A549 (cell line): ENCODE results near the gene CASP10.

ENCODE experiments used
- CBX8 ChIP-seq: fragments of 200-600 bp; sonication (generic); IDR thresholded peaks from 2 replicates; pipeline ENCODE4 v1.6.1; 2016
- CEBPB ChIP-seq, 2 experiments: fragments of >200 bp in 1 of 2; sonication (Bioruptor Twin) in 1 of 2; formaldehyde crosslinking in 1 of 2; IDR thresholded peaks; 2 replicates each; pipeline ENCODE4 v1.6.1; 2012 to 2016
- CHD2 ChIP-seq: fragments of 150-350 bp; IDR thresholded peaks from 2 replicates; pipeline ENCODE4 v1.6.1; 2014; ENCODE audit warnings: low read length; ENCODE audit not compliant: partially characterized antibody
- EP300 ChIP-seq, 2 experiments: fragments of >200 bp; sonication (Bioruptor Twin); formaldehyde crosslinking; IDR thresholded peaks; 2 replicates in 1 of 2; 3 replicates in 1 of 2; pipeline ENCODE4 v1.6.1; 2016 to 2017
- HOXA7 ChIP-seq: fragments of 250-450 bp; sonication (Bioruptor Pico); IDR thresholded peaks from 2 replicates; pipeline ENCODE4 v1.5.0; 2020; ENCODE audit warnings: mild to moderate bottlenecking, moderate library complexity
- NFE2L2 ChIP-seq: fragments of 150-350 bp; conservative IDR thresholded peaks from 2 replicates; pipeline ENCODE4 v1.6.1; 2014; ENCODE audit warnings: low read length
- RAD21 ChIP-seq, 2 experiments: fragments of >200 bp in 1 of 2; sonication (Bioruptor Twin) in 1 of 2; formaldehyde crosslinking in 1 of 2; IDR thresholded peaks in 1 of 2; conservative IDR thresholded peaks in 1 of 2; 2 replicates in 1 of 2; 3 replicates in 1 of 2; pipeline ENCODE4 v1.6.1; 2012 to 2018; ENCODE audit warnings: inconsistent platforms in 1 of 2
- TF ChIP-seq, protein P1 (sequence below): fragments of >200 bp; sonication (Bioruptor Twin); formaldehyde crosslinking; IDR thresholded peaks from 3 replicates; pipeline ENCODE4 v1.5.1; 2016
- TF ChIP-seq, protein P2 (sequence below): IDR thresholded peaks from 2 replicates; pipeline ENCODE4 v1.6.1; 2012; ENCODE audit warnings: low read depth, borderline replicate concordance
- TF ChIP-seq, protein P3 (sequence below): fragments of 450-650 bp; IDR thresholded peaks from 2 replicates; pipeline ENCODE4 v1.6.1; 2014; ENCODE audit warnings: antibody characterized with exemption

DNA sequence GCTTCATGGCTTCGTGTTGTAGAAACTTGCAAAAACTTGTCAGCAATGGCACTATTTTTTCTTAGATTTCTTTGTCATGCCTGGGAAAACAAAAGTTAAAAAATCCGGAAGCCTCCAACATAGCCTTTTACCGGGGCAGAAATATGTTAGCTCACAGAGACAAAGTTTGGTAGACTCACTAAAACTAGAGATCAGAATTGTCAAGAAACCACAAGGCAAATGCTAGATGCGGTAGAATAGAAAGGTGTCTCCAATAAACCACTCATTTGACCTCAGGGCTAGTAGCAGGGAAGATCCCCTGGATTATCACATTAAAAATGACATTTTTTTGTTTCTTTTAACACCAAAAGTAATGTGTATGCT, 405 bp downstream of the CASP10 start:
- TF ChIP-seq CHD2 (no peak), CBX8 (no peak), HOXA7 (CRISPR knock-in tag) (no peak), EP300 (IDR thresholded peaks at IDR 0.05) (no peak), CEBPB (IDR thresholded peaks at IDR 0.05) (no peak), RAD21 (conservative IDR thresholded peaks at IDR 0.05 in 1 of 2, IDR thresholded peaks at IDR 0.05 in 1 of 2) (no peak), NFE2L2 (no peak)
- TF ChIP-seq, protein P1, sequence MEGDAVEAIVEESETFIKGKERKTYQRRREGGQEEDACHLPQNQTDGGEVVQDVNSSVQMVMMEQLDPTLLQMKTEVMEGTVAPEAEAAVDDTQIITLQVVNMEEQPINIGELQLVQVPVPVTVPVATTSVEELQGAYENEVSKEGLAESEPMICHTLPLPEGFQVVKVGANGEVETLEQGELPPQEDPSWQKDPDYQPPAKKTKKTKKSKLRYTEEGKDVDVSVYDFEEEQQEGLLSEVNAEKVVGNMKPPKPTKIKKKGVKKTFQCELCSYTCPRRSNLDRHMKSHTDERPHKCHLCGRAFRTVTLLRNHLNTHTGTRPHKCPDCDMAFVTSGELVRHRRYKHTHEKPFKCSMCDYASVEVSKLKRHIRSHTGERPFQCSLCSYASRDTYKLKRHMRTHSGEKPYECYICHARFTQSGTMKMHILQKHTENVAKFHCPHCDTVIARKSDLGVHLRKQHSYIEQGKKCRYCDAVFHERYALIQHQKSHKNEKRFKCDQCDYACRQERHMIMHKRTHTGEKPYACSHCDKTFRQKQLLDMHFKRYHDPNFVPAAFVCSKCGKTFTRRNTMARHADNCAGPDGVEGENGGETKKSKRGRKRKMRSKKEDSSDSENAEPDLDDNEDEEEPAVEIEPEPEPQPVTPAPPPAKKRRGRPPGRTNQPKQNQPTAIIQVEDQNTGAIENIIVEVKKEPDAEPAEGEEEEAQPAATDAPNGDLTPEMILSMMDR: no peak
- TF ChIP-seq, protein P2, sequence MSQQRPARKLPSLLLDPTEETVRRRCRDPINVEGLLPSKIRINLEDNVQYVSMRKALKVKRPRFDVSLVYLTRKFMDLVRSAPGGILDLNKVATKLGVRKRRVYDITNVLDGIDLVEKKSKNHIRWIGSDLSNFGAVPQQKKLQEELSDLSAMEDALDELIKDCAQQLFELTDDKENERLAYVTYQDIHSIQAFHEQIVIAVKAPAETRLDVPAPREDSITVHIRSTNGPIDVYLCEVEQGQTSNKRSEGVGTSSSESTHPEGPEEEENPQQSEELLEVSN: no peak
- TF ChIP-seq, protein P3, sequence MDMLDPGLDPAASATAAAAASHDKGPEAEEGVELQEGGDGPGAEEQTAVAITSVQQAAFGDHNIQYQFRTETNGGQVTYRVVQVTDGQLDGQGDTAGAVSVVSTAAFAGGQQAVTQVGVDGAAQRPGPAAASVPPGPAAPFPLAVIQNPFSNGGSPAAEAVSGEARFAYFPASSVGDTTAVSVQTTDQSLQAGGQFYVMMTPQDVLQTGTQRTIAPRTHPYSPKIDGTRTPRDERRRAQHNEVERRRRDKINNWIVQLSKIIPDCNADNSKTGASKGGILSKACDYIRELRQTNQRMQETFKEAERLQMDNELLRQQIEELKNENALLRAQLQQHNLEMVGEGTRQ: no peak
